SH-SY5Y (cell line): ENCODE data around the gene PPP3CA.

Experiments used
- GATA2 ChIP-seq: IDR thresholded peaks from 2 replicates; pipeline ENCODE4 v1.6.1; 2011; ENCODE audit warnings: mild to moderate bottlenecking, low read depth, low read length
- GATA3 ChIP-seq: IDR thresholded peaks from 2 replicates; pipeline ENCODE4 v1.6.1; 2011; ENCODE audit warnings: low read depth, mild to moderate bottlenecking, low read length, moderate library complexity

- no peak for TF ChIP-seq GATA2
- TF ChIP-seq GATA3: no peak
These were observed 92.5 kb downstream of the PPP3CA start for GRCh38 chr4:101254776-101255175.
